ENCODE data around the gene PFN4. TPM values are rescaled to one million over a fixed set of nuclear protein-coding genes. Genes with fewer than 3 reads are reported as not detected.

PFN4 gene
- total and polyA plus RNA-seq, 9 of the 15 experiments (the other 6 are each of a cell fraction or from before 2014, with no cell fraction given) = 0.07 to 0.54 (median 0.31) TPM; not detected in 2

GRCh38 chr2:24162494-24162893, 39.4 kb upstream of the PFN4 start:
- Histone ChIP-seq H3K36me3 (ENCODE audit: control insufficient read depth, insufficient read depth, low read length) (no peaks in the 10 kb centered on the region), H3K9me1 (ENCODE audit: control insufficient read depth, insufficient read depth, low read length) (no peaks in the 10 kb centered on the region), H3K9ac (ENCODE audit: insufficient read depth in 1 of 2, low read depth in 2 of 2, low read length in 2 of 2) (no peak overlapping the region), H3K27ac (ENCODE audit: extremely low read depth, low read depth, low read length) (no peak overlapping the region), H3K27me3 (ENCODE audit: control insufficient read depth in 2 of 2, insufficient read depth in 2 of 2, low read length in 2 of 2) (peaks cover 0 to 7% of the 10 kb centered on the region in 2 experiments; a peak in 1 of 5 replicates), H3K4me2 (ENCODE audit: insufficient read depth, low read length) (no peak overlapping the region), H3K79me2 (ENCODE audit: control insufficient read depth, insufficient read depth, low read length) (no peaks in the 10 kb centered on the region), H3K9me3 (replicated peaks; ENCODE audit: control insufficient read depth, insufficient read depth, low read depth, low read length) (no peaks in the 10 kb centered on the region), H2AFZ (ENCODE audit: low read depth, low read length) (no peak overlapping the region), H3K4me1 (replicated peaks in 1 of 2; ENCODE audit: control insufficient read depth in 2 of 2, insufficient read depth in 2 of 2, low read length in 2 of 2) (peaks cover 0 to 4% of the 10 kb centered on the region in 2 experiments; a peak in 1 of 5 replicates), H4K20me1 (replicated peaks; ENCODE audit: control insufficient read depth, insufficient read depth, low read length) (no peaks in the 10 kb centered on the region), H3K4me3 (no peak overlapping the region)
- no TSS peak for BruUV-seq (replicated peaks)
- 82% methylated on average over 1 of the region's 1 CpG for WGBS (ENCODE audit: insufficient coverage, low coverage, missing lambda C conversion rate)
- DNase-seq (ENCODE audit: extremely low read depth in 1 of 4, low spot score in 3 of 4) = no peak
- intact Hi-C loops (cut with micrococcal nuclease) = no loop called here
- POLR2A ChIA-PET = interaction anchor here (0.7 kb wide), 1 partner anchor 78 kb away, joined by 3 read pairs; no protein-coding TSS in a partner anchor
- FAIRE-seq = no peak
- CTCF ChIA-PET (ENCODE audit: low intra/inter-chr PET ratio) = interaction anchor here (0.9 kb wide), 1 partner anchor 141 kb away, joined by 3 read pairs; no protein-coding TSS in a partner anchor
- no peak for ATAC-seq
- TF ChIP-seq, protein P1, sequence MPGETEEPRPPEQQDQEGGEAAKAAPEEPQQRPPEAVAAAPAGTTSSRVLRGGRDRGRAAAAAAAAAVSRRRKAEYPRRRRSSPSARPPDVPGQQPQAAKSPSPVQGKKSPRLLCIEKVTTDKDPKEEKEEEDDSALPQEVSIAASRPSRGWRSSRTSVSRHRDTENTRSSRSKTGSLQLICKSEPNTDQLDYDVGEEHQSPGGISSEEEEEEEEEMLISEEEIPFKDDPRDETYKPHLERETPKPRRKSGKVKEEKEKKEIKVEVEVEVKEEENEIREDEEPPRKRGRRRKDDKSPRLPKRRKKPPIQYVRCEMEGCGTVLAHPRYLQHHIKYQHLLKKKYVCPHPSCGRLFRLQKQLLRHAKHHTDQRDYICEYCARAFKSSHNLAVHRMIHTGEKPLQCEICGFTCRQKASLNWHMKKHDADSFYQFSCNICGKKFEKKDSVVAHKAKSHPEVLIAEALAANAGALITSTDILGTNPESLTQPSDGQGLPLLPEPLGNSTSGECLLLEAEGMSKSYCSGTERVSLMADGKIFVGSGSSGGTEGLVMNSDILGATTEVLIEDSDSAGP (CRISPR knock-in tag; IDR thresholded peaks at IDR 0.05) = no peak
- no peak for TF ChIP-seq SAFB2 (IDR thresholded peaks at IDR 0.05; ENCODE audit: borderline replicate concordance, low read depth, low read length, severe bottlenecking)
- TF ChIP-seq ZNF146 (CRISPR knock-in tag; IDR thresholded peaks at IDR 0.05; ENCODE audit: unreplicated experiment) = peak; percentile 67
- no peak for TF ChIP-seq GTF2F1 (IDR thresholded peaks at IDR 0.05; ENCODE audit: low read depth, low read length)
- no peak for TF ChIP-seq CSDE1 (IDR thresholded peaks at IDR 0.05)
- TF ChIP-seq ZNF212 (CRISPR knock-in tag; IDR thresholded peaks at IDR 0.05) = no peak
- in situ Hi-C loops (cut with MboI) = no loop called here
